HG03354 (cell line): ENCODE results near the gene CTTNBP2NL.
"Not testable (repeated sequence)": the region's sequence is repeated elsewhere in the genome, so short reads cannot be mapped to it uniquely, and the experiment has no call there.

Experiments
- ATAC-seq: cut with Tn5 transposase; IDR thresholded peaks from one replicate; pipeline ENCODE4 v1.9.1; 2021; ENCODE audit warnings: mild to moderate bottlenecking; ENCODE audit not compliant: unreplicated experiment, poor library complexity, severe bottlenecking

The CTTNBP2NL gene

GRCh38 chr1:112410673-112411072 is 14.7 kb downstream of the CTTNBP2NL start:
- ATAC-seq, result no peak

- no peak for ATAC-seq
These were observed 21.3 kb downstream of the CTTNBP2NL start for GRCh38 chr1:112417271-112417670.

GRCh38 chr1:112418099-112418892 is 22.3 kb downstream of the CTTNBP2NL start:
- ATAC-seq, result no peak

- ATAC-seq, result no peak
These were observed 27.2 kb downstream of the CTTNBP2NL start for GRCh38 chr1:112423207-112423606.

- ATAC-seq, result not testable (repeated sequence)
These were observed 27.7 kb downstream of the CTTNBP2NL start for GRCh38 chr1:112423666-112424065.

- ATAC-seq, result no peak
These were observed 33.7 kb downstream of the CTTNBP2NL start for GRCh38 chr1:112429749-112430148.

GRCh38 chr1:112431038-112431437 is 35.0 kb downstream of the CTTNBP2NL start:
- no peak for ATAC-seq

- ATAC-seq, result no peak
These were observed 39.4 kb downstream of the CTTNBP2NL start for GRCh38 chr1:112435448-112435847.

- no peak for ATAC-seq
These were observed 40.6 kb downstream of the CTTNBP2NL start for GRCh38 chr1:112436384-112437156.

GRCh38 chr1:112438156-112438555 is 42.1 kb downstream of the CTTNBP2NL start:
- not testable (repeated sequence) for ATAC-seq

GRCh38 chr1:112439592-112439991 is 43.6 kb downstream of the CTTNBP2NL start:
- no peak for ATAC-seq

GRCh38 chr1:112440574-112440973 is 44.6 kb downstream of the CTTNBP2NL start:
- ATAC-seq, result no peak

- ATAC-seq, result no peak
These were observed 48.3 kb downstream of the CTTNBP2NL start for GRCh38 chr1:112444269-112444668.

GRCh38 chr1:112445596-112445995 is 49.6 kb downstream of the CTTNBP2NL start:
- ATAC-seq, result no peak

GRCh38 chr1:112446411-112446810 is 50.4 kb downstream of the CTTNBP2NL start:
- no peak for ATAC-seq

GRCh38 chr1:112448904-112449629 is 53.1 kb downstream of the CTTNBP2NL start:
- no peak for ATAC-seq

- ATAC-seq, result no peak
These were observed 53.6 kb downstream of the CTTNBP2NL start for GRCh38 chr1:112449630-112449983.

- no peak for ATAC-seq
These were observed 54.8 kb downstream of the CTTNBP2NL start for GRCh38 chr1:112450773-112451172.

- not testable (repeated sequence) for ATAC-seq
These were observed 55.3 kb downstream of the CTTNBP2NL start for GRCh38 chr1:112451301-112451700.

GRCh38 chr1:112453876-112454275 is 57.9 kb downstream of the CTTNBP2NL start:
- no peak for ATAC-seq
